Body of pancreas (tissue), 4 donors: Measurements from ENCODE around the gene ARSA. TPM values are rescaled to one million over a fixed set of nuclear protein-coding genes. Genes with fewer than 3 reads are reported as not detected.

Experiments used
- ATAC-seq: fragments of 150-250 bp; one replicate; pipeline ENCODE4 v1.9.1; 2016
- DNase-seq, 4 donors: peaks; one replicate each; pipeline ENCODE4 v3.0.0-alpha.2; 2019
- H3K27ac ChIP-seq, 4 donors: fragments of 200-600 bp; sonication (generic); 1 replicate in 3 of 4; 2 replicates in 1 of 4; pipeline versions ENCODE4 v1.5.1 to v1.6.1; 2016 to 2019; ENCODE audit warnings: mild to moderate bottlenecking in 1 of 4, mixed read lengths in 1 of 4, moderate library complexity in 1 of 4
- H3K27me3 ChIP-seq, 2 donors: fragments of 200-600 bp; sonication (generic); one replicate each; pipeline ENCODE4 v1.6.0; 2016; ENCODE audit warnings: mild to moderate bottlenecking in 1 of 2
- H3K36me3 ChIP-seq, 2 donors: fragments of 200-600 bp; sonication (generic); replicated peaks in 1 of 2; 2 replicates each; pipeline ENCODE4 v1.5.1; 2016; ENCODE audit warnings: low read depth in 2 of 2; ENCODE audit not compliant: insufficient read depth in 1 of 2
- H3K4me1 ChIP-seq: fragments of 200-600 bp; sonication (generic); one replicate; pipeline ENCODE4 v1.6.0; 2016
- H3K4me3 ChIP-seq, 2 donors: fragments of 200-600 bp; sonication (generic); 1 replicate in 1 of 2; 2 replicates in 1 of 2; pipeline ENCODE4 v1.5.1; 2016 to 2019
- H3K9me3 ChIP-seq, 3 donors: fragments of 200-600 bp; sonication (generic); 1 replicate in 2 of 3; 2 replicates in 1 of 3; pipeline ENCODE4 v1.5.1; 2016
- CTCF ChIP-seq, 7 experiments: fragments of 450-650 bp in 4 of 7; fragments of 200-600 bp in 3 of 7; sonication (generic) in 3 of 7; IDR thresholded peaks; one replicate each; pipeline ENCODE4 v1.5.1; 2016 to 2019; ENCODE audit warnings: antibody characterized with exemption in 7 of 7
- POLR2A ChIP-seq, 3 donors: fragments of 450-650 bp; IDR thresholded peaks; one replicate each; pipeline ENCODE4 v1.6.1; 2016; ENCODE audit warnings: antibody characterized with exemption in 3 of 3, mild to moderate bottlenecking in 2 of 3
- WGBS, 2 donors: methylation state at CpG; one replicate each; pipeline ENCODE4 v1.1.5; 2017; 5-methylcytosine and 5-hydroxymethylcytosine counted together
- intact Hi-C: fragments of 100-400 bp; cut with DNase I; formaldehyde crosslinking; loops from one replicate; pipeline ENCODE4 v1.15.1; 2023
- total RNA-seq, 2 donors: library from RNA; depleted of rRNA; stranded (reverse); fragments of >200 nt; gene quantifications; one replicate each; pipeline ENCODE4 v1.1.0, GENCODE V29; 2016

Gene ARSA
- total RNA-seq, 2 donors from 2014 or later = 47.0 to 84.7 TPM

- no peak for TF ChIP-seq POLR2A (IDR thresholded peaks at IDR 0.05)
- TF ChIP-seq CTCF (IDR thresholded peaks at IDR 0.05) = no peak
- no peaks in the 10 kb centered on the region for H3K27me3 ChIP-seq
- peak overlapping the region in 1 of 4 donors; percentile 5 for H3K27ac ChIP-seq
- 74 to 75% methylated on average over 15 to 16 of the region's 16 CpGs for WGBS, 2 donors
- no peak overlapping the region for H3K4me3 ChIP-seq
- DNase-seq (no peak), ATAC-seq (no peak)
- H3K36me3 ChIP-seq = no peaks in the 10 kb centered on the region
- intact Hi-C loops = no loop called here
- no peaks in the 10 kb centered on the region for H3K9me3 ChIP-seq
- peaks cover 57% of the 10 kb centered on the region for H3K4me1 ChIP-seq
Measured at GRCh38 chr22:50624347-50625130, 3.4 kb downstream of the ARSA start.

DNA sequence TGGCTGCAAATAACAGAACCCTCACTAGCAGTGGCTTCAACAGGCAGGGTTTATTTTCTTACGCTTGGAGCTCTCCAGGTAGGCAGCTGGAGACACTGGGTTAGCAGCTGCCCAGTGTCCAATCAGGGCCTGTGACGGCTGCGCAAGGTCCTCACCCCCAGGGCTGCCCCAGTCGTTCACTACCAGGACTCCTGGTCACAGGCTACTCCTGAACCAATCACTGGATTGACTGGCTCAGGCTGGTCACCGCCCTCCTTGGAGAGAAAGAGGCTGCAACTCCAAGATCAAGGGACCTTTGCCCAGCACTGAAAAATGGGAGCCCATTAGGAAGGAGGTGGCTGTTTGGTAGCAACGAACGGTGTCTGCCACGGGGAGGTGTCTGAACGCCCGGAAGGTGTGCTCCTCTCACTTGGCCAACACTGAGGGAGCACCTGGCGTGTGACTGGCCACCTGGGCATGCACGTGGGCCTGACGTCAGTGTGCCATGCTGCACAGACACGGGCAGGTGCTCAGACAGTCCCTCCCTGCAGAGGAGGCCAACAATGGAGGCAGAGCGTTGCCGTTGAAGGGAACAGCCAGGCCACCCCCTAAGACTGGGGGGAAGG, 5.1 kb downstream of the ARSA start:
- no peaks in the 10 kb centered on the region for H3K36me3 ChIP-seq
- peak; percentile 91 to 96 (median 95) for DNase-seq
- no peak overlapping the region for H3K4me3 ChIP-seq
- peak; percentile 86 for ATAC-seq
- peak in 3 of 7 experiments; percentile 11 to 41 (median 24) for TF ChIP-seq CTCF (IDR thresholded peaks at IDR 0.05)
- peak; percentile 64 to 82 (median 81) for TF ChIP-seq POLR2A (IDR thresholded peaks at IDR 0.05)
- H3K9me3 ChIP-seq = no peaks in the 10 kb centered on the region
- H3K27me3 ChIP-seq = no peaks in the 10 kb centered on the region
- H3K4me1 ChIP-seq = peaks cover 50% of the 10 kb centered on the region
- intact Hi-C loops = no loop called here
- peak overlapping the region; percentile 86 to 95 (median 92) for H3K27ac ChIP-seq
- 40 to 43% methylated on average over 10 to 16 of the region's 16 CpGs for WGBS, 2 donors

DNA sequence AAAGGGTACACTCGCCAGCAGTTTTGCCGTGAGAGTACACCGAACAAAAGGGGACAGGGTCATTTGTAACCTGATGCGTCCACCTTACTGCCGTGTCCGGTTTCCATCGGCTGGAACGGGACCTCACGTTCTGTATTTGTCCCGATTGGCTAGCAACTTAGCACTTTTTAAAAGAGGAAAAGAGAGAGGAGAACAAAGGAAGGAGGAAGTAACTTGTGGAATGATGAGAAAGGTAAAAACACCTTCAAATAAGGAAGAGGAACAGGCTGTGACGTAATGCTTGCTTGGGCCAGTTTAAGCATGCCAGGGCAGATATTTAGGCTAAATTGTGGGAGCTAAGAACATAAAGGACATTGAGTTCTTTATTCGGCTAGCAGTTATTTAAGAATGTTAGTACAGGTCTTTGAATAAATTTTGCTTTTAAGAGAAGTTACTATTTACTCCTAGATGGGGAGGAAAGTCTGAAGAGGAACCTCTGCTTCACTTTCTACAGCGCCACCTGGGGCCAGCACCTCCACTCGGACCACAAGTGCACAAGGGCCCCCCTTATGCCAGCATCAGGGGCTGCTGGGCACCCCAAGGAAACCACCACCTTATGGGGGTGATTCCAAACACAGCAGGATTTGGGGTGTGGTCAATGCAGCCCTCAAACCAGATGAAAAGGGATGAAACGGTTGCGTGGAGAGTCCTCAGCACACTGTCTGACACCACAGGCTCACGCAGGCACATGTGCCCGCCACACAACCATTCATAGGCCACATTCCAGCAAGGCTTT, 5.8 kb downstream of the ARSA start:
- Histone ChIP-seq H3K9me3 (no peaks in the 10 kb centered on the region), H3K27ac (peak overlapping the region; percentile 86 to 95 (median 92)), H3K4me3 (no peak overlapping the region), H3K27me3 (no peaks in the 10 kb centered on the region), H3K4me1 (peaks cover 46% of the 10 kb centered on the region), H3K36me3 (no peaks in the 10 kb centered on the region)
- ATAC-seq (peak; percentile 2), DNase-seq (peak; percentile 44 to 63 (median 46))
- intact Hi-C loops = no loop called here
- WGBS, 2 donors = 4 to 12% methylated on average over 14 to 18 of the region's 18 CpGs
- no peak for TF ChIP-seq POLR2A (IDR thresholded peaks at IDR 0.05)
- TF ChIP-seq CTCF (IDR thresholded peaks at IDR 0.05) = peak in 2 of 7 experiments; percentile 18 to 32

DNA sequence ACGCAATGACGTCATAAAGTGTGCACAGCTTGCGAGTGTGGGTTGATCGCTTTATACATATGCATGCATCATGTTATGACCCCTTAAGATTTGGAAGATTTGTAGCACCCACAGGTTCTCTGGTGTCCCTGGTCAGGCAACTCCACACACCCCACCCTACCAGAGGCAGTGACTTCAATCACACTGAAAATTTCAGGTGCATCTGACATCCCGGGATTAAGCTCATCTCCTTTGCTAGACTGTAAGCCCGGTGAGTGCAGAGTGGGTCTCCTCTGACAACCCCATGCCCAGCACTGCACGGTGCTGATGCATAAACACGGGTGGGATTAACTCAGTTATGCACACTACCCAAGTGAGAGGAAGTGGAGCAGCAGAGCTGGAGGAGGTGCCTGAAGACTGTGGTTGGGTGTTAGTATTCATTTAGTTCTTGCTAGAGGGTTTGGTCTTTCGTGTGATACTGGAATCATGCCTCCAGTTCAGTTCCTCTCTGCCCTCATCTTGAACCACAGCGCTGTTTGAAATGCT, 6.5 kb downstream of the ARSA start:
- H3K9me3 ChIP-seq = no peaks in the 10 kb centered on the region
- DNase-seq (peak in 1 of 4 donors; percentile 36), ATAC-seq (no peak)
- peaks cover 39% of the 10 kb centered on the region for H3K4me1 ChIP-seq
- H3K27me3 ChIP-seq = no peaks in the 10 kb centered on the region
- TF ChIP-seq POLR2A (IDR thresholded peaks at IDR 0.05) (no peak), CTCF (IDR thresholded peaks at IDR 0.05) (no peak)
- H3K27ac ChIP-seq = peak overlapping the region; percentile 86 to 95 (median 92)
- H3K4me3 ChIP-seq = no peak overlapping the region
- H3K36me3 ChIP-seq = no peaks in the 10 kb centered on the region
- intact Hi-C loops = no loop called here
- 23 to 24% methylated on average over 10 of the region's 10 CpGs for WGBS, 2 donors
